ENCODE data around the gene PCIF1.

PCIF1 gene

GRCh38 chr20:45934046-45934585 is 367 bp upstream of the PCIF1 start:
- H3K27me3 ChIP-seq (ENCODE audit: control insufficient read depth, insufficient read depth, low read length), result no peaks in the 10 kb centered on the region
- peak overlapping the region; percentile 98 for H3K9ac ChIP-seq (ENCODE audit: low read length)
- H3K4me1 ChIP-seq (ENCODE audit: control insufficient read depth, low read depth, low read length), result peaks cover 32% of the 10 kb centered on the region
- peak overlapping the region; percentile 96 for H3K4me3 ChIP-seq (ENCODE audit: low read length)
- no peaks in the 10 kb centered on the region for H3K9me3 ChIP-seq (ENCODE audit: control insufficient read depth, low read depth, low read length)
- peak overlapping the region; percentile 85 for H3K27ac ChIP-seq (ENCODE audit: low read length)
- peaks cover 9% of the 10 kb centered on the region for H3K36me3 ChIP-seq (ENCODE audit: control insufficient read depth, low read depth, low read length)

DNA sequence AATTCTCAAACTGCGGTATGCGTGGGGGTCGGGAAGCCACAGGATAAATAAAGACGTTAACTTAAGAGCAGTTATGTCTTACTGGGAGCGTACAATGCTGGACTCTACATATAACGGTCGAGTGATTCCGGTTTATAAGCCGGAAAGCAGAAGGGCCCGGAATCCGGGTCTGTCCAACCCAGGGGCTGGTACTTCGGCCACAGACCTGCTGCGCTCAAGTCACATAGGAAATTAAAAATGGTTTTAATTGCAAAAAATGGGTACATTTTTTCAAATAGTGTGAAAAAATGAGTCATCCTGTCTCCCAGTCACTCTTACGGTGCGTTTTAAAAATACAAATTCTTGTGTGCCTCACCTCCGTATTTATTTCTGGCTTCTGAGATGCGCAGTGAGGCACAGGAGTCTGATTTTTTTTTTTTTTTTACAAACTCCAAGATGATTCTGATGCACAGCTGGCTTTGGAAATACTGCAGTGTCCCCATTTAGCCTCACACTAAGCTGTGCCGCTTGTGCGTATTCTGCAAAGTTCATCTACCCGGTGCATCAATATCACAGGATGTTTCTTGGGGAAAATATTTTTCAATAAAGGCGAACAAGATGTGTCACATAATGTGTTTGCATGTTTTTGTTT is 1.0 kb downstream of the PCIF1 start:
- Histone ChIP-seq H3K9ac (ENCODE audit: low read length) (peak overlapping the region; percentile 98), H3K27ac (ENCODE audit: low read length) (peak overlapping the region; percentile 48), H3K4me1 (ENCODE audit: control insufficient read depth, low read depth, low read length) (peaks cover 32% of the 10 kb centered on the region), H3K27me3 (ENCODE audit: control insufficient read depth, insufficient read depth, low read length) (no peaks in the 10 kb centered on the region), H3K4me3 (ENCODE audit: low read length) (peak overlapping the region; percentile 96), H3K36me3 (ENCODE audit: control insufficient read depth, low read depth, low read length) (peaks cover 22% of the 10 kb centered on the region), H3K9me3 (ENCODE audit: control insufficient read depth, low read depth, low read length) (no peaks in the 10 kb centered on the region)

DNA sequence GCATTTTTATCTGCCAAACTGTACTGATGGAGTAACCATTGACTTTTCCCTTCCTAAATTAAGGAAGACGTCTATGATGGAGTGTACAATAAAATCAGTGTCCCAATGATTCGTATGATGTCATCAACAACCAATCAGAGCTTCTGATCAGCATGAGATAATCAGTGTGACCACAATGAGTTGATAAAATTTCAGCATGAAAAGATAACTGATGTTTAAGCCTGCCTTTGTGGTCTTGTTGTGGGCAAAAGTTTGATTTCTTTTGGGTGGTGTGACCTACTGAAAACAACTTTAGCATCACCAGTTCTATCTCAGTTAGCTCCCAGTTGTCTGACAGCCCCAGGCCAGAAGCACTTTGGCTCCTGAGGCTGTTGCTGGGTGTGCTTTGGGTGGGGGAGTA is 3.3 kb downstream of the PCIF1 start:
- Histone ChIP-seq H3K27ac (ENCODE audit: low read length) (no peak overlapping the region), H3K9ac (ENCODE audit: low read length) (no peak overlapping the region), H3K9me3 (ENCODE audit: control insufficient read depth, low read depth, low read length) (no peaks in the 10 kb centered on the region), H3K36me3 (ENCODE audit: control insufficient read depth, low read depth, low read length) (peaks cover 29% of the 10 kb centered on the region), H3K4me1 (ENCODE audit: control insufficient read depth, low read depth, low read length) (peaks cover 32% of the 10 kb centered on the region), H3K4me3 (ENCODE audit: low read length) (no peak overlapping the region), H3K27me3 (ENCODE audit: control insufficient read depth, insufficient read depth, low read length) (no peaks in the 10 kb centered on the region)

GRCh38 chr20:45938727-45939438 is 4.4 kb downstream of the PCIF1 start:
- no peaks in the 10 kb centered on the region for H3K27me3 ChIP-seq (ENCODE audit: control insufficient read depth, insufficient read depth, low read length)
- H3K27ac ChIP-seq (ENCODE audit: low read length), result no peak overlapping the region
- H3K36me3 ChIP-seq (ENCODE audit: control insufficient read depth, low read depth, low read length), result peaks cover 39% of the 10 kb centered on the region
- H3K4me1 ChIP-seq (ENCODE audit: control insufficient read depth, low read depth, low read length), result peaks cover 27% of the 10 kb centered on the region
- no peak overlapping the region for H3K4me3 ChIP-seq (ENCODE audit: low read length)
- no peaks in the 10 kb centered on the region for H3K9me3 ChIP-seq (ENCODE audit: control insufficient read depth, low read depth, low read length)
- no peak overlapping the region for H3K9ac ChIP-seq (ENCODE audit: low read length)

DNA sequence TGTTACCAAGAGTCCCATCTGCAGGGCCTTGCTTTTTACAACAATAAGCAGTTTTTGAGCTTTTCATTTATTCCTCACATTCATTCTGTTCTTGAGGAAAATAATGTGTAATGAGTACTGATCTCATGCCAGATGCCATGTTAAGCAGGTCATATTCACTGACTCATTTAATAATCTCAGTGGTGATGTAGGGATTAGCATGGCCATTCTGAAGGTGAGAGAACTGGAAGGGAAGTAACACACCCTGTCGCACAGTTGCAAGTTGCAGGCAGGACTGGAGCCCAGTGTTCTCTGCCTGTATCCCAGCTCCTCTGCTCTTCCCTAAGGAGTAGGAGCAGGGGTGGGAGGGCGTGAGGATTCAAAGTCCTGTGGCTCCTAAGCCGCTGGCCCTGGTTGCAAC is 5.6 kb downstream of the PCIF1 start:
- H3K36me3 ChIP-seq (ENCODE audit: control insufficient read depth, low read depth, low read length), result peaks cover 51% of the 10 kb centered on the region
- no peak overlapping the region for H3K9ac ChIP-seq (ENCODE audit: low read length)
- H3K27ac ChIP-seq (ENCODE audit: low read length), result no peak overlapping the region

GRCh38 chr20:45940469-45940868 is 6.0 kb downstream of the PCIF1 start:
- no peaks in the 10 kb centered on the region for H3K9me3 ChIP-seq (ENCODE audit: control insufficient read depth, low read depth, low read length)
- H3K9ac ChIP-seq (ENCODE audit: low read length), result no peak overlapping the region
- H3K27me3 ChIP-seq (ENCODE audit: control insufficient read depth, insufficient read depth, low read length), result no peaks in the 10 kb centered on the region
- H3K27ac ChIP-seq (ENCODE audit: low read length), result no peak overlapping the region
- no peak overlapping the region for H3K4me3 ChIP-seq (ENCODE audit: low read length)
- peaks cover 54% of the 10 kb centered on the region for H3K36me3 ChIP-seq (ENCODE audit: control insufficient read depth, low read depth, low read length)
- peaks cover 26% of the 10 kb centered on the region for H3K4me1 ChIP-seq (ENCODE audit: control insufficient read depth, low read depth, low read length)

More for the DNA sequence above, 5.6 kb downstream of the PCIF1 start:
- H3K27me3 ChIP-seq (ENCODE audit: control insufficient read depth, insufficient read depth, low read length), result no peaks in the 10 kb centered on the region
- H3K4me3 ChIP-seq (ENCODE audit: low read length), result no peak overlapping the region
- H3K9me3 ChIP-seq (ENCODE audit: control insufficient read depth, low read depth, low read length), result no peaks in the 10 kb centered on the region
- peaks cover 27% of the 10 kb centered on the region for H3K4me1 ChIP-seq (ENCODE audit: control insufficient read depth, low read depth, low read length)

- Histone ChIP-seq H3K4me1 (ENCODE audit: control insufficient read depth, low read depth, low read length) (peaks cover 3% of the 10 kb centered on the region), H3K4me3 (ENCODE audit: low read length) (no peak overlapping the region), H3K27me3 (ENCODE audit: control insufficient read depth, insufficient read depth, low read length) (no peaks in the 10 kb centered on the region), H3K9me3 (ENCODE audit: control insufficient read depth, low read depth, low read length) (no peaks in the 10 kb centered on the region), H3K9ac (ENCODE audit: low read length) (no peak overlapping the region), H3K27ac (ENCODE audit: low read length) (no peak overlapping the region), H3K36me3 (ENCODE audit: control insufficient read depth, low read depth, low read length) (peaks cover 66% of the 10 kb centered on the region)
Observed at GRCh38 chr20:45943613-45944012, 9.1 kb downstream of the PCIF1 start.

DNA sequence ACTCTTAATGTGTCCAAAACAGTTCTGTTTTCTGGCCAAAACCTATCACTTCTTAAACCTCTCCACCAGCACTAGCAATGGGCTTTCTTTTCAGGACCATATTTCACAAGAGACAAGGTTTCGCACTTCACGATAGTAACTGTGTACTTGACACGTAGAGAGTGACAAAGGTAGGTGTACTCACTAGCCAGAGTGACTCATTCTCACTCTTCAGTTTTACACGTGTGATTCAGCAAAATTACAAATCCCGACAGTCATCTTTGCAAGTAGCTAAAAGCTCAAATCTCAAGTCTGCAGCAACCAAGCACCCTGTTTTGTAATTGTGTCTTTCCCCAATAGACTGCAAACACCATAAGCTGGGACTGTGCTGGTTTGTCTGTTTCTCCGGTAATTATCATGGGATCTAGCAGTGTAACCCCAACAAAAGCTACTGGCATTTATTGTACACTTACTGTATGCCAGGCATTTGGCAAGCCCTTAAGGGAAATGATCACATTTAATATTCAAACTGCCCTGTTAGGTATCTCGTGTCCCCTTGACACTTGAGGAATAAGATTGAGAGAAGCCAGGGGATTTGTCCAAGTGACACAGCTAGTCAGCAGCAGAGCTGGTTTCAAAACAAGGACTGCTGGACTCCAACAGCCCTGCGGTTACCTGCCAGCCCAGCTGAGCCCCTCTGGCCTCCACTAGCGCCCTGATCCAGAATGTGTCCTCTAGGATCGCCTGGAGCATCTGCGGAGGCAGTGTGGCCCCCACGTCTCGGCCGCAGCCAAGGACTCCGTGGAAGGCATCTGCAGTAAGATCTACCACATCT is 9.9 kb downstream of the PCIF1 start:
- no peaks in the 10 kb centered on the region for H3K27me3 ChIP-seq (ENCODE audit: control insufficient read depth, insufficient read depth, low read length)
- no peaks in the 10 kb centered on the region for H3K9me3 ChIP-seq (ENCODE audit: control insufficient read depth, low read depth, low read length)
- H3K36me3 ChIP-seq (ENCODE audit: control insufficient read depth, low read depth, low read length), result peaks cover 65% of the 10 kb centered on the region
- no peak overlapping the region for H3K27ac ChIP-seq (ENCODE audit: low read length)
- H3K4me3 ChIP-seq (ENCODE audit: low read length), result no peak overlapping the region
- no peak overlapping the region for H3K9ac ChIP-seq (ENCODE audit: low read length)
- no peaks in the 10 kb centered on the region for H3K4me1 ChIP-seq (ENCODE audit: control insufficient read depth, low read depth, low read length)

- Histone ChIP-seq H3K4me1 (ENCODE audit: control insufficient read depth, low read depth, low read length) (no peaks in the 10 kb centered on the region), H3K27ac (ENCODE audit: low read length) (no peak overlapping the region), H3K9me3 (ENCODE audit: control insufficient read depth, low read depth, low read length) (no peaks in the 10 kb centered on the region), H3K36me3 (ENCODE audit: control insufficient read depth, low read depth, low read length) (peaks cover 58% of the 10 kb centered on the region), H3K27me3 (ENCODE audit: control insufficient read depth, insufficient read depth, low read length) (no peaks in the 10 kb centered on the region), H3K4me3 (ENCODE audit: low read length) (no peak overlapping the region), H3K9ac (ENCODE audit: low read length) (no peak overlapping the region)
Observed at GRCh38 chr20:45944965-45945677, 10.6 kb downstream of the PCIF1 start.

- Histone ChIP-seq H3K36me3 (ENCODE audit: control insufficient read depth, low read depth, low read length) (peaks cover 52% of the 10 kb centered on the region), H3K9ac (ENCODE audit: low read length) (no peak overlapping the region), H3K27me3 (ENCODE audit: control insufficient read depth, insufficient read depth, low read length) (no peaks in the 10 kb centered on the region), H3K4me1 (ENCODE audit: control insufficient read depth, low read depth, low read length) (no peaks in the 10 kb centered on the region), H3K9me3 (ENCODE audit: control insufficient read depth, low read depth, low read length) (no peaks in the 10 kb centered on the region), H3K27ac (ENCODE audit: low read length) (no peak overlapping the region), H3K4me3 (ENCODE audit: low read length) (no peak overlapping the region)
Observed at GRCh38 chr20:45945678-45946148, 11.2 kb downstream of the PCIF1 start.
